ENCODE data around the gene ADARB2. TPM values are rescaled to one million over a fixed set of nuclear protein-coding genes. Genes with fewer than 3 reads are reported as not detected.

The ADARB2 gene
- total RNA-seq, 4 donors from 2014 or later, result 1.3 to 5.4 (median 1.8) TPM

- no peak for ATAC-seq
- Histone ChIP-seq H3K27ac (no peak overlapping the region), H3K4me1 (no peaks in the 10 kb centered on the region), H3K4me3 (no peak overlapping the region), H3K27me3 (peaks cover 34% of the 10 kb centered on the region), H3K9me3 (no peaks in the 10 kb centered on the region), H3K36me3 (no peaks in the 10 kb centered on the region)
- 78 to 84% methylated on average over 8 to 10 of the region's 15 CpGs for WGBS, 2 donors (ENCODE audit: low coverage in 1 of 2)
- TF ChIP-seq CTCF (IDR thresholded peaks at IDR 0.05) (no peak), POLR2A (IDR thresholded peaks at IDR 0.05) (no peak), EP300 (IDR thresholded peaks at IDR 0.05) (no peak), POLR2AphosphoS5 (IDR thresholded peaks at IDR 0.05) (no peak)
These were observed 564.9 kb downstream of the ADARB2 start for GRCh38 chr10:1172256-1172984.

GRCh38 chr10:1171586-1171985, 565.7 kb downstream of the ADARB2 start:
- TF ChIP-seq CTCF (IDR thresholded peaks at IDR 0.05), result no peak
- no peak for TF ChIP-seq POLR2AphosphoS5 (IDR thresholded peaks at IDR 0.05)
- no peak for TF ChIP-seq POLR2A (IDR thresholded peaks at IDR 0.05)
- TF ChIP-seq EP300 (IDR thresholded peaks at IDR 0.05), result no peak

GRCh38 chr10:1171182-1171581, 566.1 kb downstream of the ADARB2 start:
- TF ChIP-seq POLR2A (IDR thresholded peaks at IDR 0.05), result no peak
- no peak for TF ChIP-seq EP300 (IDR thresholded peaks at IDR 0.05)
- no peak for TF ChIP-seq CTCF (IDR thresholded peaks at IDR 0.05)
- no peak for TF ChIP-seq POLR2AphosphoS5 (IDR thresholded peaks at IDR 0.05)
- no peak for ATAC-seq
- WGBS, 2 donors (ENCODE audit: low coverage in 1 of 2), result no CpG with 5 or more reads among the region's 4 CpGs
- Histone ChIP-seq H3K4me1 (no peaks in the 10 kb centered on the region), H3K27me3 (peaks cover 43% of the 10 kb centered on the region), H3K9me3 (no peaks in the 10 kb centered on the region), H3K36me3 (no peaks in the 10 kb centered on the region), H3K4me3 (no peak overlapping the region), H3K27ac (no peak overlapping the region)

More at GRCh38 chr10:1171586-1171985, 565.7 kb downstream of the ADARB2 start:
- Histone ChIP-seq H3K4me3 (no peak overlapping the region), H3K27me3 (peaks cover 39% of the 10 kb centered on the region), H3K9me3 (no peaks in the 10 kb centered on the region), H3K36me3 (no peaks in the 10 kb centered on the region), H3K27ac (no peak overlapping the region), H3K4me1 (no peaks in the 10 kb centered on the region)
- 82 to 85% methylated on average over 2 to 7 of the region's 9 CpGs for WGBS, 2 donors (ENCODE audit: low coverage in 1 of 2)
- ATAC-seq, result no peak

GRCh38 chr10:1170867-1171180, 566.5 kb downstream of the ADARB2 start:
- no peak for ATAC-seq
- H3K4me3 ChIP-seq, result no peak overlapping the region
- no peak overlapping the region for H3K27ac ChIP-seq
- H3K9me3 ChIP-seq, result no peaks in the 10 kb centered on the region
- no peaks in the 10 kb centered on the region for H3K4me1 ChIP-seq
- whole genome bisulfite sequencing, 2 donors (ENCODE audit: low coverage in 1 of 2), result 80 to 87% methylated on average over 2 to 8 of the region's 13 CpGs
- H3K27me3 ChIP-seq, result peaks cover 47% of the 10 kb centered on the region
- TF ChIP-seq POLR2A (IDR thresholded peaks at IDR 0.05) (no peak), EP300 (IDR thresholded peaks at IDR 0.05) (no peak), POLR2AphosphoS5 (IDR thresholded peaks at IDR 0.05) (no peak), CTCF (IDR thresholded peaks at IDR 0.05) (no peak)
- no peaks in the 10 kb centered on the region for H3K36me3 ChIP-seq
